Right renal pelvis (tissue), 4 donors: ENCODE measurements around the gene SFMBT2. TPM values are rescaled to one million over a fixed set of nuclear protein-coding genes. Genes with fewer than 3 reads are reported as not detected.
"Not testable (repeated sequence)": the region's sequence is repeated elsewhere in the genome, so short reads cannot be mapped to it uniquely, and the experiment has no call there.

Experiments
- DNase-seq, 4 donors: peaks; one replicate each; pipeline ENCODE4 v3.0.0-alpha.2; 2013; ENCODE audit warnings: low read depth in 4 of 4, low spot score in 3 of 4, missing footprints in 1 of 4
- polyA plus RNA-seq, 4 donors: library from polyadenylated mRNA; unstranded; fragments of 120-200 nt; gene quantifications; one replicate each; pipeline ENCODE4 v1.2.1, GENCODE V29; 2013; ENCODE audit not compliant: insufficient read length in 4 of 4

The SFMBT2 gene
- polyA plus RNA-seq, 4 donors, result 6.4 to 7.6 (median 6.8) TPM

DNA sequence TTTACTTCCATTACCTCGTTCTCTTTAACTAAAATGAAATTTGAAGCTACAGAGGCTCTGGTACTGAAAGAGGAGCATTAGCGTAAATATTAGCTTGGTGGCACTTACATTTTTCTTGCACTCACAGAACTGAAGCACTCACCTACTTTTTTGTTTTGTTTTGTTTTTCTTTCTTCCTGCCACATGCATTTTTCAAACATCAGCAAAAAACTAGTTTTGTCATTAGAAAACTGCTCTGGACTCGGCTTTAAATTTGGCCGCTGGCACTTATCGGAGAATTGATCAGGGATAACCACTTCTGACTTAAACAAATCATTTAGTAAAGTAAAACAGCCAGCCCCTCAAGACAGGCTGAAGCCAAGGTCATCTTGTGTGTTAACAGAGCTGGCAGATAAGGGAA is 216.3 kb downstream of the SFMBT2 start:
- no peak for DNase-seq

DNA sequence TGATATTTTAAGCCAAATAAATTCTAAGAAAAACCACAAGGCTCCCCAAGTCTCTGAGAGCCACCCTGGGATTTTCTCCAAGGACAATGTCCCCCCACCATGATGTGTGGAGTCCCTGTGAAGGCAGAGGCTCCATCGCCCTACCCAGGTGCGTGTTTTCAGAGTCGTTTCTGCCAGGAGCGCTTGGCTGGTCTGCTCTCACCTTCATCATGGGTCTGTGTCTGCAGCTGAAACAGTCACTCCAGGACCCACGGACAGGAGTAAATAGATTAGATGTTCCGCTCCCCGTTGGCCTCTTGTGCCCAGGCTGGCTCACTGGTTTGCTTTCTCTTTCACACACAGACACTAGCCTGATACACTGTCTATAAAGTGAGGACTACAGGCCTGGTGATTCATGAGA is 217.5 kb downstream of the SFMBT2 start:
- DNase-seq, result no peak

DNA sequence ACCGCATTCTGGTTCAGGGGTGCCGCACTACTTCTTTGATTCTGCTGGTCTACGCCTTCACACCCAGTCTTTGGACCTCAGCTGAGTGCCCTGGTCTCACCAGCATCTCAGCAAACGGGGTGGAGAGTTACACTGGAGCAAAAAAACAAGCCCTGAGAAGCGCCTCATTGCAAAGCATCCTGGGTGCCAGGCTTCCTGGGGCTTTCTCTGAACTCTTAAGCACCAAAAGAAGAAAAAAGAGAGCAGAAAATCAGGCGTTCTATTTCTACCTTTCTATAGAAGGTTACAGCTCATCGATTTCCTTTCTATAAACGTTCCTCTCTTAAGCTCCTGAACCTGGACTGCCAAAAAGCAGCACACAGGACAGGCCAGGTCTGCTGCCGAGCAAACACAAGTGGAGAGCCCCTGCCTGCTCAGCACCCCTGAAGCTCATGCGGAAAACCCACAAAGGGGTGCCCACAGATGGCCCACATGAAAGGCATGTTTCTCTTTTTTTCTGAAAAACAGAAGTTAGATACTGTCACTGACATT is 217.9 kb downstream of the SFMBT2 start:
- DNase-seq, result no peak

DNA sequence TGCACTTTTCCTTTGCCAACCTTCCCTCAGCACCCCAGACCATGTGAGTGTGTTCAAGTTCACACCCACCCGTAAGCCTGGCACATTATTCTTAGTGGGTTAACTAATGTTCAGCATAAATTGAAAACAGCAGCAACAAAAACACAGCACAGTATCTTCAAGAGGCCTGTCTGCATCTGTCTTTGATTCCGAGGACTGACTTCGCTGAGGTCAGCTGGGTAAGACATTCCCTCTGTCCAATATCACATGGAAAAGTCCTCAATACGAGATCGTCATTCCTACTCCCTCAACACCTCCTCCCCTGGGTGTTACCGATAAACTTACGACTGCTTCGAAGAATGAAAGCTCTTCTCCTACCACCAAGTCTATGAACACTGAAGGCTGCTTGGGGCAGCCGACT is 218.8 kb downstream of the SFMBT2 start:
- DNase-seq, result no peak

DNA sequence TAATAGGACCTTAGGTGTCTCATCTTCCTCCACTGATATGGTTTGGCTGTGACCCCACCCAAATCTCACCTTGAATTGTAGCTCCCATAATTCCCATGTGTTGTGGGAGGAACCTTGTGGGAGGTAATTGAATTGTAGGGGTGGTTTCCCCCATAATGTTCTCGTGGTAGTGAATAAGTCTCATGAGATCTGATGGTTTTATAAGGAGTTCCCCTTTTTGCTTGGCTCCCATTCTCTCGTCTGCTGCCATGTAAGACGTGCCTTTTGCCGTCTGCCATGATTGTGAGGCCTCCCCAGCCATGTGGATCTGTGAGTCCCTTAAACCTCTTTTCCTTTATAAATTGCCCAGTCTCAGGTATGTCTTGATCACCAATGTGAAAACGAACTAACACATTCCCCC is 220.1 kb downstream of the SFMBT2 start:
- DNase-seq, result not testable (repeated sequence)

DNA sequence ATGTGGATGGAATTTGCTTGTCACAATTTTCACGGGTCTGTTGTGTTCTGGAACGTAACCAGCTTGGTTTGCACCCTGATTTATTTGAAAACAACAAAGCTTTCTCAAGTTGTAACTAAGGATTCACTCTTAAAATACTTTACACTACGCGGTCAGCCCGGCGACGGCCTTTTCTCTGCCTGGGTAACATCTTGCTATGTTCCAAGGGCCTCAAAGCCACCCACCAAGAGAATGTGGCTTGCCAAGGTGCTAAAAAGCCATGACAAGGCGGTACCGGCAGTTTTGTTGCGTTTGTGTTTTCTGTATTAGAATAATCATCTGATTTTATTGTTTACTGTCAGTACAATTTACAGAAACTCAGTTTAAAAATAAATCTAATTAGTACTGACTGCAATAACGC is 220.9 kb downstream of the SFMBT2 start:
- no peak for DNase-seq

DNA sequence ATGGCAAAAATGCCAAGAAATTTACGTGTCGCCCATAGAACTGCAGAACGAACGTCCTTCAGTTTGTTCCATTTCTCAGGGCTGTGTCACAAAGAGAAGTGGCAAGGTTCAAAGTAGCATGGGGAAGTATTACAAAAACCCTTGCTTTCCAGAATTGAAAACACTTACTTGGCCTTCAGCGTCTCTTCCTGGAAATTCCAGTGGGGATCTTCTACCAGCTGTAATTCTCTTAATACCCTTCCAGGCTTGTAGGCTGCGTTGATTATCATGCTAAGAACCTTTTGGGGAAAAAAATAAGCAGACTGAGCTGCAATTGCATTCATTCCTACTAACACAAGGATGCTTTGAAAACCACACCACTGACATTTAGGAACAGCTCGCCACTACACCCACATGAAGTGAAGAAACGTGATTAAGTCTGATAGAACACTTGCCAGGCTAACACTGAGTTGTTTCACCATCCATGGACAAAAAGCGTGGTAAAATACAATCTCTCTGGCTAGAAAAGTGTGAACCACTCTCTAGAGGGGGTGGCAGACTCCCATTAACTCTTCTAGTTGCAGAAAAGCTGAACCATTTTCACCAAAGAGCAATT is 222.3 kb downstream of the SFMBT2 start:
- DNase-seq, result no peak

DNA sequence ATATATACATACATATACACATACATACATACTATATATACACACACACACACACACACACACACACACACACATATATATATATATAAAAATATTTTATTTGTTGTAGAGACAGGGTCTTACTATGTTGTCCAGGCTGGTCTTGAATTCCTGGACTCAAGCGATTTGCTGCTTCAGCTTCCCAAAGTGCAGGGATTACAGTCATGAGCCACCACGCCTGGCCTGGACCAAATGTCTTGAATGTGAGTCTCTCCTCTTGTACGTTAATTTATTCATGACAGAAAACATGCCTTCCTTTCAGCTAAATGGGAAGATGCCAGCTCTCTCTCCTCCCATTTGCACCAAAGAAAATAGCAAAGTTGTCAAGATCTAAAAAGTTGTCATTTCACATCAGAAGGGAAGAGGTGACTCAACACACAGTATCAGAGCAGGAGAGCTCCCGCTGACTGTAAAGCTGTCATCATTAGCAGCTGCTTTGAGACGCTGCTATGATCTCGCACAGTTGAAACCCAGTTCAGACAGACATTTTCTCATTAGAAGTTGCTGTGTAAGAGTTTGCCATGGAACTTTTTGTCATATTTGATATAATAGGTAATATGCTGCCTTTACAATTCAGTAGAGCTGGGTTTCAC is 224.3 kb downstream of the SFMBT2 start:
- no peak for DNase-seq

DNA sequence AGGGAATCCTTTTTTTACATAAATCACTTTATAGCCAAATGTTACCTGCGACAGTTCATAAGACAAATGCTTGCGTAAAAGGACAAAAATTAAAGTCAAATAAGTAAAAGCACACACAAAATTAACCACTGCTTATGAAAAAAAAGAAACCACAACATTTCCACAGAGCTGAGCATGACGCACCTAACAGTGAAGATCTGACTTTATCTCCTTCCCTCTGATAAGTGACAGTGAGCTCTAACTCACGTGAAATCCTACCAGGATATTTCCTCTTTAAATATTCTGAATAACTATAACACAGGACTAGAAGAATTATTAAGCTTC is 225.5 kb downstream of the SFMBT2 start:
- DNase-seq, result no peak

DNA sequence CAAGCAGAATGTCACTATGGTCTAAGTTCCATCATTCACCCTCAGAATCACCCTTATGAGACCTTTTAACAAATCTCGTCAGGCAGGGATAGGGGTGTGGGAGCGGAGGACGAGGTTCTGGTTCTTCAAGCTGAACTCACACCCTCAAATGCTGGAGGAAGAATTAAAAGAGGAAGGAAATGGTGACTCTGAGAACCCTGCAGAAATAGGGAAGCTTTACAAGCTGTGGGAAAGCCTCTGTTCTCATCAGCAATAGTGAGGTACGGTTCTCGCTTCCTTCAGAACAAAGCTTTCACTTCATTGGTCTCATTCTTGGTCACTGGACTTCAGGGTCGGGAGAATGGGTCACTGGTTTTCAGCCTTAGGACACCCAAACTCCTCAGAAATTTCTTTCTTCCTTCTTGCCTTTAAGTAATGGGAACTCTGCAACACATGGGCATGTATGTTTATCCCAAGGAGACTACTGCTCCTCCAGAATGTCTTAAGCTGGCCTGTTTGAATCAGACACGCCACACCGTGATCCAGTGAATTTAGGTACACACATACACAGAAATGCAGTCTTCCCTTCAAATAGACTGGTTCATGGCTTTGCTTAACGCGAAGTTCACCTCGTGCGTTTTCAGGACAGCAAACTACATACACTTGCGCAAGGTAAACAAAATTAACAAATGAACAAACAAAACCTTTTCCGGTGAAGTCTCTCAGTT is 226.0 kb downstream of the SFMBT2 start:
- DNase-seq, result no peak

DNA sequence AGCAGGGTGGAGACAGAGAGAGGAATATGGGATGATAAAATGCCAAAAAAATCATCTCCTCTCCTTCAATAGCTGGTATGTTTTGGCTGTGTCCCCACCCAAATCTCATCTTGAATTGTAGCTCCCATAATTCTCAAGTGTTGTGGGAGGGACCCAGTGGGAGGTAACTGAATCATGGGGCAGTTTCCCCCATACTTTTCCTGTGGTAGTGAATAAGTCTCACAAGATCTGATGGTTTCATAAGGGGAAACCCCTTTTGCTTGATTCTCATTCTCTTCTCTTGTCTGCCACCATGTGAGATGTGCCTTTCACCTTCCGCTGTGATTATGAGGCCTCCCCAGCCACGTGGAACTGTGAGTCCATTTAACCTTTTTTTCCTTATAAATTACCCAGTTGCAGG is 226.7 kb downstream of the SFMBT2 start:
- DNase-seq, result not testable (repeated sequence)

DNA sequence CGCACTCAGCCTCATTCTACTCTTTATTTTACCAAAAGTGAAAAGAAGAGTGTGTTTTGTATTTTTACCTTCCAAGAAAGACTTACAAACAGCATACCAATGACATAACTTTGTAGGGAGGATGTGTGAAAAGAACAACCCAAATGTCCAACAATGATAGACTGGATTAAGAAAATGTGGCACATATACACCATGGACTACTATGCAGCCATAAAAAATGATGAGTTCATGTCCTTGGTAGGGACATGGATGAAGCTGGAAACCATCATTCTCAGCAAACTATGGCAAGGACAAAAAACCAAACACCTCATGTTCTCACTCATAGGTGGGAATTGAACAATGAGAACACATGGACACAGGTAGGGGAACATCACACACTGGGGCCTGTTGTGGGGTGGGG is 228.5 kb downstream of the SFMBT2 start:
- DNase-seq, result not testable (repeated sequence)

DNA sequence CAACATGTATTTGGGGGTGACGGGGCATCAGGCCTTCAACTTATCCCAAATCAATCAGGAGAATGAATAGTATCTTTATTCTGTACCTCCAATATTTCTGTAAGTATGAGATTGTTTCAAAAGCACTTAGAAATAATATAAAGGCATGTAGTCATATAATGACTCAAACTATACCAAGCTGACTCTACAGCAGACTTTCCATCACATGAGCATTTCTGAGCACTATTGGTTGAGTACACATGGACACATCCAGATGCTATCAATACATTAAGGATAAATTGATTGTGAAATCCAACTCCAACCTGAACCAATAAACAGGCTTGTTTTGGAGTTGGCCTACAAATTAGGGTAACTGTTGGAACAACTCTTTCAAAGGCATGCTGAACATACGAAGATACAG is 229.4 kb downstream of the SFMBT2 start:
- DNase-seq, result no peak

DNA sequence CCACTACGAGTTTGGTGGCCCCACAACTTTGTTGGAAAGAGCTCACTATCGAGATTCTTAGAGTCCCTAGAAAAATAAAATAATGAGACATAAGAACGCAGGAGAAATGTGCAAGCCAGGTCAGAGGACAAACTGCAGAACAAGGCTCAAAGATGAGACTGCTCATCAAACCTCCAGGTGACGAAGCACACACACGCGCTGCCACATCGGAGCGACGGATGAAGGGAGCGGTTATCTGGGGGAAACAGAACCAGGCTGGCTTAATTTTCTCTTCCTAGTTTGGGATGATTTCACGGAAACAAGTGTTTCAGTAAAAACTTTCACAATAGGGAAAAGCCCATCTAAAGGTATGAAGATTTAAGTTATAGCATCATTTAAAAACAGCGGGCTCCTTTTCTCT is 231.3 kb downstream of the SFMBT2 start:
- no peak for DNase-seq

DNA sequence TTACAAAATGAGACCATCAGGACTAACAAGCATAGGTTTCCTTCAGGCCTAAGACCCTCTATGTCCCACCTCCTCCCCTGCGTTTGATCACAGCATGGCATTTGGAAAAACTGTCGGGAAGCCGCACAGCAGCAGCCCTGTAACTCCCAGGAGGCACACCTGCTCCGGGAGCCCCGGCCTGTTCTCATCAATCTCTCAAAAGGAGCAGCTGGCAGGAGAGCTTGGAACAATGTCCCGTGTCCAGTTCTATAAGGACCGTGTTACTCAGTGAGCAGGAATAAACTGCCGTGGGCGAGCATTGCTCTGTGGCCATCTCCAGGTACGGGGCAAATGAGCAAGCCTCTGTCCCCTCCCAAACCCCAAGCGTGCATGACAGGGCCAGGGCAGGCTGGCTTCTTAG is 236.9 kb downstream of the SFMBT2 start:
- no peak for DNase-seq

DNA sequence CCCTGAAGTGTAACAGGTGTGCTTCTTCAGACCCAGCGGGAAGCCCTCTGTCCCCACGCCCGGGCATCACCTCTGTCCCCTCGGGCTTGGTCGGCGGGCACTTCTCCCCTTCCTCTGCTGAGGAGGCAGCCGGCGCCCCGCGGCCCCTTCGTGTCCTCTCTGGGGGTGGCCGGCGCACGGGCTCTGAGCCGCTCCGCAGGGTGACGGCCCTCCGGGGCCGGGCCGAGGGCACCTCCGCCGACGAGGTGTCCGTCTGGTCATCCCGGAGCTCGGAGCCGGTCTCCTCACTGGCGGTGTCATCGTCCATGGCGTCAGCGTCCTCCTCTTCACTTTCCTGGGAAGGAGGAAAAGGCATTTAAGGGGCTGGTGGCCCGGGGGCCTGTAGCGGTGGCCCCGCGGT is 239.0 kb downstream of the SFMBT2 start:
- no peak for DNase-seq

DNA sequence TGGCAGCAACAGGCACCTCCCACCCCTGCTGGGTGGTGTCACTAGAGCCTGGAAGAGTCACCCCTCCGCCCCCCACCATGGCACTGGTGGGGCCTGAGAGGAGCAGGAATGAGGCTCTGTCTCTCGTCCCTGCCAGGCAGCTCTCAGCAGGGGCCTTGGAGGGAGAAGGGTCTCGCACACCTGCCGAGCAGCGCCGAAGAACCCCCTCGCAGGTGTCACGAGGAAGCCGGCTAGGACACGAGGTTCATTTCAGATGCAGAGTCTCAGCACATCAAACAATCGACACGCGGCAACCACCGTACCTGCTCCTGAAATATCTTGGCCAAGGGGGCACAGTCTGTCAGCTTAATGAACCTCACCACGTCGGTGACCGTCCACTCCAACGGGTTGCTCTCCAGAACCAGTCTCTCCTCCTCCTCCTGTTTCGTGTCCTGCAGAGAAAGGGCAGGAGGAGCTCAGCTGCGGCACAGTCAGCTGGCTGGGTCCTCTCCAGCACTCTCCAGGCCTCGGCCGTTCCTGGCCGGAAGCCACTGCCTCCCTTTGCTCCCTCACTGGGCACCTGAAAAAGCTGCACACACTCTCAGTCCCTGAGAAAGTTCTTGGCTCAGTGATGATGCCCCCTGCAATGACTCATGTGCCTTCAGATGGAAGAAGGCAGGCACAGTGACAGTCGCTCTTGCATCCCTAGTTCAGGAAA is 240.1 kb downstream of the SFMBT2 start:
- no peak for DNase-seq

DNA sequence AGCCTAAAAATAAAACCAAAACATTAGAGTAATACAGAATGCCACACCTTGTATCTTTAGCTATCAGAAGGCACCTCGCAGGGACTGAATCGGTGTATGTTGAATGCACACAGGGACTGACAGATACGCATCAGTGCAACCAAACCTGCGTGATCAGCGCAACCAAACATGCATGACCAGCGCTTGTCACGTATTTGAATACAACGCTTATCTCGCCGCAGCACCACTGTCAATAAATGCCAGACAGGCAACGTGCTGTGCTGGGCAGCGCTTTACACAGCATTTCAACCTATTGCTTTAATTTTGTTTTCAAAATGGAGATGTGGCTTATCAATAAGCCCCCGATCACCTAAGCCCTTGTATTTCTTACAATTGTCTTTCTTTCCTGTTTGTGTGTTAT is 242.4 kb downstream of the SFMBT2 start:
- DNase-seq, result no peak

DNA sequence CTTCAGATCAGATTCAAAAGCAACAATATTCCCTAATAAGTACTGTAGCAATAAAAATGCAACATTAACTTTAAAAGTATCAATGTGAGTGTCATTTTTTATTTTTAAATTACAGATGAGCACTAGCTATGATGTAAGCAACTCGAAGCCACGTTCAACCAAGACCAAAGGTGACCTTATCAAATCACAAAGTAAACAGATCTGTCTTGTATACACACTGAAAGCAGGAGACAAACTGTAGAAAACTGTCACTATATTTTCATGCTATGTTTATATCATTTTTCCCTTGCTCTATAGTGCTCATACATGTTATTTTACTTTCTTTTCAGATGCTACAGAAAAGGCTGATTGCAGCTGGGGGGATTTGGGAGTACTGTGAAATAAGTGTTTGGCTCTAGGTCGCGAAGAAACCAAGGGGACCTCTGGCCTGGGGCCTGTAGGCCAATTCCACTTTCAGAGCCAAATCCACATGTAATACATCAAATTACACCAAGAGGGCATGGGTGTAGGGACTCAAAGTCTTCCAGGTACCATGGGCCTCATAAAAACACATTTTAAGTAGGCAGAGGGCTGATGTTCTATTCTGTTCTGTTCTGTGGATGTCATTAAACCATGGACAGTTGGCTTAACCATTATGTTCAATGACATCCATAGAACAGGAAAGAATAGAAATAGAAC is 245.2 kb downstream of the SFMBT2 start:
- no peak for DNase-seq

DNA sequence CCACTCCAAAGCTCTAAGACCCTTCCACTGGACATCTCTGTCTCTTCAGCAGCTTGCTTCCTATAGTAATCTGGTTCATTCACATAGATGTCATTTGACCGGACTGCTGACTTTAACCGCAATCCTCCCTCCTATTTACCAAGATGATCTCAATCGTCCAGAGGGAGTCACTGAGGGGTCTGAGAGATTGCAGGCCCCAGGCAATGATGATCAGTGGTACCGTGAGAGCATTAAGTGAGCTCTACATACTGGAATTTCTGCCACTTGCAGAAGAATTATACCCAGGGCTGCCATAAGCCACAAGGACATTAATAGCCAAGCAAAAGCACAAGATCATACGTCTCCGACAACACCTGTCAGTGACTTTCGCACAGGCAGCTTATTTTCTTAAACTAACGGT is 245.9 kb downstream of the SFMBT2 start:
- DNase-seq, result no peak

DNA sequence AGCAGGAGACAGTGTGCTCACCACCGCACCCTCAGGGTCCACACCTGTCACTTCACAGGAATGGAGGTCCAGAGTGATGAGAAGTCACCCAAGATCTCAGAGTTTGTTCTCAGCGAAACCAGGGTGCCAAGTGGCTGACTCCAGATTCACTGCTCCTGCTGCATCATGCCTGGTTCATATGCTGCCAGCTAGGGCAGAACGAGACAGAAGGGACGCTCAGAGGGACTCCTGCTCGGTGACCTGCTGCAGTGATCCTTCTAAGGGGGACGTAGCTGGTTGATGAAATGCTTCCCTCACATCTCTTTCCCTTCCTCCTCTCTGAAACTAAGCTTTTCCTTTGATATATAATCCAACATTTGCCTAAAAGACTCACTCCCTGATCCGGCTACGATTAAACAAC is 248.5 kb downstream of the SFMBT2 start:
- DNase-seq, result no peak
